Endometrial microvascular endothelial cells (primary cell): Measurements from ENCODE around the gene ZMAT3. TPM values are rescaled to one million over a fixed set of nuclear protein-coding genes. Genes with fewer than 3 reads are reported as not detected.
"Not testable (repeated sequence)": the region's sequence is repeated elsewhere in the genome, so short reads cannot be mapped to it uniquely, and the experiment has no call there.

ENCODE experiments used
- in situ Hi-C: cut with HindIII; loops from 2 replicates; pipeline ENCODE4 v1.10.0; 2017; ENCODE audit warnings: low sequenced_read_pairs, low pct_unique_long_range_greater_than_20kb; ENCODE audit errors: inconsistent ontology term
- total RNA-seq: library from RNA; depleted of rRNA; stranded (reverse); fragments of >200 nt; gene quantifications from one replicate; pipeline ENCODE4 v1.2.3, GENCODE V29; 2015; ENCODE audit errors: inconsistent ontology term

Gene ZMAT3
- total RNA-seq, result 25.4 TPM

GRCh38 chr3:179071323-179072099, at the start of gene ZMAT3:
TSS of gene ZMAT3 (minus strand) at chr3:179071809. CDS start at chr3:179067752, 4,057 bp downstream.
- in situ Hi-C loops, result no loop called here

- in situ Hi-C loops, result no loop called here
These were observed 45.2 kb upstream of the ZMAT3 start for GRCh38 chr3:179116816-179117215.

GRCh38 chr3:179115444-179115843, 43.8 kb upstream of the ZMAT3 start:
- in situ Hi-C loops, result not testable (repeated sequence)

- in situ Hi-C loops, result no loop called here
These were observed 42.3 kb upstream of the ZMAT3 start for GRCh38 chr3:179113903-179114302.

- in situ Hi-C loops, result no loop called here
These were observed 36.5 kb upstream of the ZMAT3 start for GRCh38 chr3:179108086-179108485.

- in situ Hi-C loops, result no loop called here
These were observed 36.0 kb upstream of the ZMAT3 start for GRCh38 chr3:179107617-179108016.

- in situ Hi-C loops, result no loop called here
These were observed 34.3 kb upstream of the ZMAT3 start for GRCh38 chr3:179105881-179106280.

GRCh38 chr3:179100652-179101051, 29.0 kb upstream of the ZMAT3 start:
- in situ Hi-C loops, result no loop called here

GRCh38 chr3:179098388-179099077, 26.9 kb upstream of the ZMAT3 start:
- in situ Hi-C loops, result no loop called here

GRCh38 chr3:179093807-179094206, 22.2 kb upstream of the ZMAT3 start:
- in situ Hi-C loops, result no loop called here

GRCh38 chr3:179091113-179091512, 19.5 kb upstream of the ZMAT3 start:
- in situ Hi-C loops, result no loop called here

GRCh38 chr3:179088306-179088705, 16.7 kb upstream of the ZMAT3 start:
- in situ Hi-C loops, result no loop called here

GRCh38 chr3:179083977-179084376, 12.4 kb upstream of the ZMAT3 start:
- in situ Hi-C loops, result no loop called here

- in situ Hi-C loops, result no loop called here
These were observed 10.8 kb upstream of the ZMAT3 start for GRCh38 chr3:179082416-179082815.

- in situ Hi-C loops, result no loop called here
These were observed 10.3 kb upstream of the ZMAT3 start for GRCh38 chr3:179081885-179082284.

GRCh38 chr3:179079537-179079936, 7.9 kb upstream of the ZMAT3 start:
- in situ Hi-C loops, result no loop called here

- in situ Hi-C loops, result no loop called here
These were observed 4.8 kb upstream of the ZMAT3 start for GRCh38 chr3:179076243-179077027.

GRCh38 chr3:179074656-179075055, 3.0 kb upstream of the ZMAT3 start:
- in situ Hi-C loops, result no loop called here

GRCh38 chr3:179073816-179074215, 2.2 kb upstream of the ZMAT3 start:
- in situ Hi-C loops, result no loop called here

- in situ Hi-C loops, result no loop called here
These were observed 460 bp upstream of the ZMAT3 start for GRCh38 chr3:179072100-179072438.
